Testis (tissue), 3 donors: Measurements from ENCODE around the gene KPNB1. TPM values are rescaled to one million over a fixed set of nuclear protein-coding genes. Genes with fewer than 3 reads are reported as not detected.

Source experiments
- DNase-seq: peaks from one replicate; pipeline ENCODE4 v3.0.0-alpha.2; 2019
- H3K27ac ChIP-seq, 2 donors: fragments of 200-600 bp; sonication (generic); one replicate each; pipeline ENCODE4 v1.5.1; 2019
- H3K27me3 ChIP-seq: fragments of 200-600 bp; sonication (generic); one replicate; pipeline ENCODE4 v1.5.1; 2019
- H3K36me3 ChIP-seq: fragments of 200-600 bp; sonication (generic); one replicate; pipeline ENCODE4 v1.5.1; 2017; ENCODE audit warnings: low read depth; ENCODE audit errors: missing control alignments
- H3K4me1 ChIP-seq: fragments of 200-600 bp; sonication (generic); one replicate; pipeline ENCODE4 v1.5.1; 2019
- H3K4me3 ChIP-seq, 2 donors: fragments of 200-600 bp; sonication (generic); one replicate each; pipeline ENCODE4 v1.5.1; 2017 to 2019
- H3K9me3 ChIP-seq: fragments of 200-600 bp; sonication (generic); one replicate; pipeline ENCODE4 v1.5.1; 2017
- POLR2A ChIP-seq: fragments of 450-650 bp; IDR thresholded peaks from one replicate; pipeline ENCODE4 v1.6.1; 2017; ENCODE audit warnings: antibody characterized with exemption, mild to moderate bottlenecking, moderate library complexity
- WGBS, 2 donors: methylation state at CpG; one replicate each; pipeline ENCODE4 v1.1.5; 2018; 5-methylcytosine and 5-hydroxymethylcytosine counted together
- intact Hi-C: fragments of 100-400 bp; cut with DNase I; formaldehyde crosslinking; loops from one replicate; pipeline ENCODE4 v1.15.1; 2023; ENCODE audit warnings: low total_unique reads
- polyA plus RNA-seq: library from polyadenylated mRNA; stranded (reverse); fragments of 350-450 nt; fragmentation: Illumina TruSeq; extraction: RNeasy Lipid Tissue Mini Kit (QIAGEN cat#74804); gene quantifications from one replicate; pipeline ENCODE4 v1.2.3, GENCODE V29; 2014; ENCODE audit warnings: low read depth, low replicate concordance; ENCODE audit not compliant: insufficient read depth
- total RNA-seq, 2 donors: library from RNA; depleted of rRNA; stranded (reverse); fragments of >200 nt; gene quantifications; one replicate each; pipeline ENCODE4 v1.2.3, GENCODE V29; 2016
- TF ChIP-seq, protein P1 (sequence below), 3 experiments: fragments of 450-650 bp in 2 of 3; fragments of 200-600 bp in 1 of 3; sonication (generic) in 1 of 3; IDR thresholded peaks; one replicate each; pipeline ENCODE4 v1.5.1; 2016 to 2019; ENCODE audit warnings: antibody characterized with exemption in 3 of 3, mild to moderate bottlenecking in 2 of 3, moderate library complexity in 1 of 3

The KPNB1 gene
- total and polyA plus RNA-seq, 3 donors from 2014 or later, result 262 to 391 (median 299) TPM

DNA sequence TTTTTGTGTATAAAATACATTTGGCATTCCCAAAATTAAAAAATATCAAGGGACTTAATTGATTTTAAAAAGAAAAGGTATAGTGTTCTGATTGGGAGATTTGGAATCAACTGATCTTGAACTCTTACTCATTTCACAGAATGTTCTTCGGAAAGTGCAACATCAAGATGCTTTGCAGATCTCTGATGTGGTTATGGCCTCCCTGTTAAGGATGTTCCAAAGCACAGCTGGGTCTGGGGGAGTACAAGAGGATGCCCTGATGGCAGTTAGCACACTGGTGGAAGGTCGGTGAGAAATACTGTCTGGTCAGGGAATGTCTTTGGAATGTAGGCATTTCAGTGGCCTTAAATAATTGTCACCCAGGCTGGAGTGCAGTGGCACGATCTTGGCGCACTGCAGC is 24.8 kb downstream of the KPNB1 start:
- H3K36me3 ChIP-seq, result no peaks in the 10 kb centered on the region
- TF ChIP-seq POLR2A, result no peak
- TF ChIP-seq, protein P1, sequence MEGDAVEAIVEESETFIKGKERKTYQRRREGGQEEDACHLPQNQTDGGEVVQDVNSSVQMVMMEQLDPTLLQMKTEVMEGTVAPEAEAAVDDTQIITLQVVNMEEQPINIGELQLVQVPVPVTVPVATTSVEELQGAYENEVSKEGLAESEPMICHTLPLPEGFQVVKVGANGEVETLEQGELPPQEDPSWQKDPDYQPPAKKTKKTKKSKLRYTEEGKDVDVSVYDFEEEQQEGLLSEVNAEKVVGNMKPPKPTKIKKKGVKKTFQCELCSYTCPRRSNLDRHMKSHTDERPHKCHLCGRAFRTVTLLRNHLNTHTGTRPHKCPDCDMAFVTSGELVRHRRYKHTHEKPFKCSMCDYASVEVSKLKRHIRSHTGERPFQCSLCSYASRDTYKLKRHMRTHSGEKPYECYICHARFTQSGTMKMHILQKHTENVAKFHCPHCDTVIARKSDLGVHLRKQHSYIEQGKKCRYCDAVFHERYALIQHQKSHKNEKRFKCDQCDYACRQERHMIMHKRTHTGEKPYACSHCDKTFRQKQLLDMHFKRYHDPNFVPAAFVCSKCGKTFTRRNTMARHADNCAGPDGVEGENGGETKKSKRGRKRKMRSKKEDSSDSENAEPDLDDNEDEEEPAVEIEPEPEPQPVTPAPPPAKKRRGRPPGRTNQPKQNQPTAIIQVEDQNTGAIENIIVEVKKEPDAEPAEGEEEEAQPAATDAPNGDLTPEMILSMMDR (IDR thresholded peaks at IDR 0.05), result no peak
- no peaks in the 10 kb centered on the region for H3K4me1 ChIP-seq
- no peaks in the 10 kb centered on the region for H3K9me3 ChIP-seq
- no peak overlapping the region for H3K4me3 ChIP-seq
- intact Hi-C loops, result no loop called here
- 54 to 60% methylated on average over 4 of the region's 4 CpGs for WGBS, 2 donors
- no peak for DNase-seq
- no peak overlapping the region for H3K27ac ChIP-seq
- no peaks in the 10 kb centered on the region for H3K27me3 ChIP-seq

DNA sequence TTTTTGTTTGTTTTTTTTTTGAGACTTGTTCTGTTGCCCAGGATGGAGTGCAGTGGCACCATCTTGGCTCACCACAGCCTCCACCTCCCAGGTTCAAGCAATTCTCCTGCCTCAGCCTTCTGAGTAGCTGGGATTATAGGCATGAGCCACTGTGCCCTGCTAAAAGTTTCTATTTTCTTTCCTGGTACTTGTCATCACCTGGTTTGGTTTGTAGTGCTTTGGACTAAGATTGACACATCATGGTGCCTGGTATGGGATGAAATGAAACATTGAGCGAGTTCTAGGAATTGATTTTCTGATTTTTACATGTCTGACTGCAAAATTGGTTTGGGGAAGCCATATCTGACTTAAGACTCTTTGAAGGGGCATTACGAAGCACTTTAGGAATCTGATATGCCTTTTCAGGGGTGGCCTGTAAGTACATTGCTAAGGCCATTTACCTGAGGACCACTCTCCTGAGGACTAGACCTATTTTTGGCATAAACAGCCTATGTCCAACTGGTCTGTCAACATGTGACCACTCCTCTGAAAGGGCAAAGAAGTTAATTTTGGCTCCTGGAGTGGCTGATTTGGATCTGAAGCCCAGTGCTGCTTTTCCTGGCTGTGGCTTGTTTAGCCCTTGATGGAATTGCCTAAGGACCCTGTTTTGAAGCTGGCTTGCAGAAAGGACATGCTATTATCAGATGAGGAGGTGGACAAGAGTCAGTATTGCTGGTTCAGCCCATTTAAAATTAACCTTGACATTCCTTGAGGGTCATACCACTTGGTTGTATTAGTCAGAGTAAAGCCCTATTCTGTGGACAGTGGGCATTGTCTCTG is 25.9 kb downstream of the KPNB1 start:
- Histone ChIP-seq H3K4me3 (no peak overlapping the region), H3K27me3 (no peaks in the 10 kb centered on the region), H3K27ac (no peak overlapping the region), H3K9me3 (no peaks in the 10 kb centered on the region), H3K36me3 (no peaks in the 10 kb centered on the region), H3K4me1 (no peaks in the 10 kb centered on the region)
- TF ChIP-seq POLR2A, result no peak
- TF ChIP-seq, protein P1 (IDR thresholded peaks at IDR 0.05), result no peak
- intact Hi-C loops, result no loop called here
- DNase-seq, result no peak
- 91 to 93% methylated on average over 2 of the region's 2 CpGs for WGBS, 2 donors

- TF ChIP-seq, protein P1 (IDR thresholded peaks at IDR 0.05), result no peak
- no peak for TF ChIP-seq POLR2A
- no peak for DNase-seq
- Histone ChIP-seq H3K9me3 (no peaks in the 10 kb centered on the region), H3K4me1 (no peaks in the 10 kb centered on the region), H3K4me3 (no peak overlapping the region), H3K27ac (no peak overlapping the region), H3K27me3 (no peaks in the 10 kb centered on the region), H3K36me3 (no peaks in the 10 kb centered on the region)
- WGBS, 2 donors, result 88 to 91% methylated on average over 4 of the region's 4 CpGs
- intact Hi-C loops, result no loop called here
Observed at GRCh38 chr17:47676199-47676472, 26.4 kb downstream of the KPNB1 start.

- Histone ChIP-seq H3K27ac (no peak overlapping the region), H3K27me3 (no peaks in the 10 kb centered on the region), H3K4me1 (no peaks in the 10 kb centered on the region), H3K9me3 (no peaks in the 10 kb centered on the region), H3K4me3 (no peak overlapping the region), H3K36me3 (no peaks in the 10 kb centered on the region)
- WGBS, 2 donors, result 79 to 80% methylated on average over 7 of the region's 7 CpGs
- intact Hi-C loops, result no loop called here
- TF ChIP-seq, protein P1 (IDR thresholded peaks at IDR 0.05), result no peak
- no peak for TF ChIP-seq POLR2A
- DNase-seq, result no peak
Observed at GRCh38 chr17:47676510-47677165, 26.9 kb downstream of the KPNB1 start.

GRCh38 chr17:47678196-47678595 is 28.5 kb downstream of the KPNB1 start:
- H3K4me1 ChIP-seq, result no peaks in the 10 kb centered on the region
- WGBS, 2 donors, result 76% methylated on average over 7 of the region's 7 CpGs
- intact Hi-C loops, result no loop called here
- no peak overlapping the region for H3K4me3 ChIP-seq
- H3K9me3 ChIP-seq, result no peaks in the 10 kb centered on the region
- H3K36me3 ChIP-seq, result no peaks in the 10 kb centered on the region
- no peak for DNase-seq
- TF ChIP-seq, protein P1 (IDR thresholded peaks at IDR 0.05), result no peak
- no peak for TF ChIP-seq POLR2A
- no peak overlapping the region for H3K27ac ChIP-seq
- no peaks in the 10 kb centered on the region for H3K27me3 ChIP-seq
